ENCODE results near the gene VNN1.
"Not testable (repeated sequence)": the region's sequence is repeated elsewhere in the genome, so short reads cannot be mapped to it uniquely, and the experiment has no call there.

Gene VNN1

DNA sequence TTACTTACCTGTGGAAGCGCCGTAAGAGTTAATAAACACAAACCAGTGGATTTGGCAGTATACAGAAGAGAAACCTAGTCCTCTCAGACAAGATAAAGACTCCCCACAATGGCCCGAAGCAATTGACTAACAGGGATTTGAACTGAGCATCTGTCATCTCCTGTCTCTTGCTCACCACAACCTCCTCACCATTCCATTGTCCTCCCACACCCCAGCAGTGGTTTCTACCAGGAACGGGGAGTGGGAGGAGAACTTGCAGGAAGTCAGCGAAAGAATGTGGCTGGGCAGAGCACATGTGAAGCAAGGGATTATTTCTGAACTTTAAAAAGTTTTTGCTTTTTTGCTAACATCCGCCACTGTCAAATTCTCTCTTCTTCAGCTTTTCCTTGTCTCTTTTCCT is 30.3 kb downstream of the VNN1 start:
- Histone ChIP-seq H4K5ac (ENCODE audit: low read length) (no peak overlapping the region), H3K4me1 (ENCODE audit: control insufficient read depth, low read depth, low read length) (no peaks in the 10 kb centered on the region), H3K27me3 (ENCODE audit: insufficient read depth, low read length, poor library complexity) (no peaks in the 10 kb centered on the region), H2BK15ac (replicated peaks; ENCODE audit: low read depth) (no peak overlapping the region), H3K79me2 (ENCODE audit: control insufficient read depth, insufficient read depth, low read length) (no peaks in the 10 kb centered on the region), H3K4me3 (ENCODE audit: low read length) (no peak overlapping the region), H3K4me2 (ENCODE audit: low read length) (no peak overlapping the region), H3K9ac (ENCODE audit: low read length) (no peak overlapping the region), H2BK120ac (ENCODE audit: low read depth, low read length) (no peak overlapping the region), H3K27ac (ENCODE audit: low read depth, low read length) (no peak overlapping the region), H2AK5ac (ENCODE audit: low read length) (no peak overlapping the region), H3K56ac (ENCODE audit: low read length) (no peak overlapping the region), H3K79me1 (ENCODE audit: low read length) (no peaks in the 10 kb centered on the region), H3K4ac (ENCODE audit: low read depth, low read length) (no peak overlapping the region), H3K18ac (ENCODE audit: low read length) (no peak overlapping the region), H3K23ac (ENCODE audit: low read length) (no peak overlapping the region), H3K36me3 (ENCODE audit: control insufficient read depth, insufficient read depth, low read length) (no peaks in the 10 kb centered on the region), H2BK5ac (ENCODE audit: low read length) (no peak overlapping the region), H4K8ac (ENCODE audit: low read depth, low read length) (no peak overlapping the region)
- peak; percentile 54 for DNase-seq
- WGBS (ENCODE audit: extremely low coverage, insufficient coverage, low lambda C conversion rate) = no CpG with 5 or more reads among the region's 6 CpGs

DNA sequence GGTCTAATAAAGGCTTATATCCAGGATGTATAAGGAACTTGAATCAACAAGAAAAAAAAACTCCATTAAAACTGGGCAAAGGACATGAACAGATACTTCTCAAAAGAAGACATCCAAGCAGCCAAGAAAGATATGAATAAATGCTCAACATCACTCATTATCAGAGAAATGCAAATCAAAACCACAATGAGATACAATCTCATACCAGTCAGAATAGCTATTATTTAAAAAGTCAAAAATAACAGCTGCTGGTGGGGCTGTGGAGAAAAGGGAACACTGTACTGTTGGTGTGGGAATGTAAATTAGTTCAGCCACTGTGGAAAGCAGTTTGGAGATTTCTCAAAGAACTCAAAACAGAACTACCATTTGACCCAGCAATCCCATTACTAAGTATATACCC is 34.8 kb downstream of the VNN1 start:
- not testable (repeated sequence) for H4K8ac ChIP-seq (ENCODE audit: low read depth, low read length); H3K36me3 ChIP-seq (ENCODE audit: control insufficient read depth, insufficient read depth, low read length); H3K4me2 ChIP-seq (ENCODE audit: low read length); H3K23ac ChIP-seq (ENCODE audit: low read length); H3K56ac ChIP-seq (ENCODE audit: low read length); H3K79me1 ChIP-seq (ENCODE audit: low read length); H3K9ac ChIP-seq (ENCODE audit: low read length); H3K27me3 ChIP-seq (ENCODE audit: insufficient read depth, low read length, poor library complexity); H2BK5ac ChIP-seq (ENCODE audit: low read length); H3K79me2 ChIP-seq (ENCODE audit: control insufficient read depth, insufficient read depth, low read length); H3K4me3 ChIP-seq (ENCODE audit: low read length); H3K18ac ChIP-seq (ENCODE audit: low read length); H2BK120ac ChIP-seq (ENCODE audit: low read depth, low read length); H3K4me1 ChIP-seq (ENCODE audit: control insufficient read depth, low read depth, low read length); H4K5ac ChIP-seq (ENCODE audit: low read length); H3K4ac ChIP-seq (ENCODE audit: low read depth, low read length); H3K27ac ChIP-seq (ENCODE audit: low read depth, low read length); H2AK5ac ChIP-seq (ENCODE audit: low read length); H2BK15ac ChIP-seq (replicated peaks; ENCODE audit: low read depth); DNase-seq

DNA sequence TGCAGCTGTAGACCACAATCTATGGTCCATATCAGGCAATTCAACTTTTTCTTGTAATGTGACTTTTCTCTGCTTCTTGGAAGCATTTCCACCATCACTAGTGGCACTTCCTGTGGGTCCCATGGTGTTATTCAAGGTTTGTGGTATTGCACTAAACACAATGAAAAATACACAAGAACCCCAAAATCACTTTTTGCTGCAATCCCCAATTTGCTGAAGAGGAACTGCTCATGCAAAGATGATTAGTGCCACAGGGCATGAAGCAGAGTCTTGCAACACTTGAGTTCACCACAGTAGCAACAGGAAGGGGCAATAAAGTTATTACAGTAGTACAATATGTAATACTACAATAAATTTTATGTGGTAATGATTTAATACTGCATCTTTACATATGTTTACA is 38.1 kb downstream of the VNN1 start:
- DNase-seq = no peak
- H3K4me1 ChIP-seq (ENCODE audit: control insufficient read depth, low read depth, low read length) = no peaks in the 10 kb centered on the region
- H3K4me3 ChIP-seq (ENCODE audit: low read length) = no peak overlapping the region
- H3K27ac ChIP-seq (ENCODE audit: low read depth, low read length) = no peak overlapping the region
- no peak overlapping the region for H2BK5ac ChIP-seq (ENCODE audit: low read length)
- no peak overlapping the region for H2BK120ac ChIP-seq (ENCODE audit: low read depth, low read length)
- H3K4me2 ChIP-seq (ENCODE audit: low read length) = no peak overlapping the region
- no peaks in the 10 kb centered on the region for H3K79me2 ChIP-seq (ENCODE audit: control insufficient read depth, insufficient read depth, low read length)
- no peak overlapping the region for H3K18ac ChIP-seq (ENCODE audit: low read length)
- no peak overlapping the region for H3K4ac ChIP-seq (ENCODE audit: low read depth, low read length)
- H3K23ac ChIP-seq (ENCODE audit: low read length) = no peak overlapping the region
- no peak overlapping the region for H2BK15ac ChIP-seq (replicated peaks; ENCODE audit: low read depth)
- H3K9ac ChIP-seq (ENCODE audit: low read length) = no peak overlapping the region
- H3K36me3 ChIP-seq (ENCODE audit: control insufficient read depth, insufficient read depth, low read length) = no peaks in the 10 kb centered on the region
- no peaks in the 10 kb centered on the region for H3K27me3 ChIP-seq (ENCODE audit: insufficient read depth, low read length, poor library complexity)
- H4K5ac ChIP-seq (ENCODE audit: low read length) = no peak overlapping the region
- H3K56ac ChIP-seq (ENCODE audit: low read length) = no peak overlapping the region
- H2AK5ac ChIP-seq (ENCODE audit: low read length) = no peak overlapping the region
- no peak overlapping the region for H4K8ac ChIP-seq (ENCODE audit: low read depth, low read length)
- no peaks in the 10 kb centered on the region for H3K79me1 ChIP-seq (ENCODE audit: low read length)

DNA sequence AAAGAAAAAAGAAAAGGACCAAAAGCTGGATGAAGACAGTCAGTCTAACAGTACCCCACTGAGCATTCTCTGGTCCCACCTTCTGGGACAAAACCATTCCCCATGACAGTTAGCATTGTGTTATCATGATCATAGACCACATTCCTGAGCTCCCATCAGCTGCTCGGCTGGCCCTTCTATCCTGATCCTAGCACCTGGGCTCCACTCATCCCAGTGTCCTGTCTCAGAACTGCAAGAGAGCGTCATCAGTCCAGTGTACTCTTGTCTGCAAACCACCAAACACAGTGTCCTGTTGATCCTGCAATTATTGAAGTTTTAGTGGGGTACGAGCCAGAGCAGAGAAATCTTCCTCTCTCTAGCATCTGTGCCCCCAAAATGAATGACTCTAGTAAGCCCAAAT is 38.9 kb downstream of the VNN1 start:
- Histone ChIP-seq H3K27ac (ENCODE audit: low read depth, low read length) (no peak overlapping the region), H4K5ac (ENCODE audit: low read length) (no peak overlapping the region), H3K23ac (ENCODE audit: low read length) (peak overlapping the region; percentile 45), H3K4ac (ENCODE audit: low read depth, low read length) (no peak overlapping the region), H3K4me1 (ENCODE audit: control insufficient read depth, low read depth, low read length) (no peaks in the 10 kb centered on the region), H4K8ac (ENCODE audit: low read depth, low read length) (no peak overlapping the region), H3K9ac (ENCODE audit: low read length) (no peak overlapping the region), H2AK5ac (ENCODE audit: low read length) (no peak overlapping the region), H3K27me3 (ENCODE audit: insufficient read depth, low read length, poor library complexity) (no peaks in the 10 kb centered on the region), H2BK5ac (ENCODE audit: low read length) (no peak overlapping the region), H3K4me2 (ENCODE audit: low read length) (no peak overlapping the region), H3K79me2 (ENCODE audit: control insufficient read depth, insufficient read depth, low read length) (no peaks in the 10 kb centered on the region), H2BK15ac (replicated peaks; ENCODE audit: low read depth) (no peak overlapping the region), H3K18ac (ENCODE audit: low read length) (no peak overlapping the region), H3K79me1 (ENCODE audit: low read length) (no peaks in the 10 kb centered on the region), H2BK120ac (ENCODE audit: low read depth, low read length) (no peak overlapping the region), H3K4me3 (ENCODE audit: low read length) (no peak overlapping the region), H3K36me3 (ENCODE audit: control insufficient read depth, insufficient read depth, low read length) (no peaks in the 10 kb centered on the region), H3K56ac (ENCODE audit: low read length) (no peak overlapping the region)
- DNase-seq = peak; percentile 18
- WGBS (ENCODE audit: extremely low coverage, insufficient coverage, low lambda C conversion rate) = no CpG with 5 or more reads among the region's 3 CpGs

DNA sequence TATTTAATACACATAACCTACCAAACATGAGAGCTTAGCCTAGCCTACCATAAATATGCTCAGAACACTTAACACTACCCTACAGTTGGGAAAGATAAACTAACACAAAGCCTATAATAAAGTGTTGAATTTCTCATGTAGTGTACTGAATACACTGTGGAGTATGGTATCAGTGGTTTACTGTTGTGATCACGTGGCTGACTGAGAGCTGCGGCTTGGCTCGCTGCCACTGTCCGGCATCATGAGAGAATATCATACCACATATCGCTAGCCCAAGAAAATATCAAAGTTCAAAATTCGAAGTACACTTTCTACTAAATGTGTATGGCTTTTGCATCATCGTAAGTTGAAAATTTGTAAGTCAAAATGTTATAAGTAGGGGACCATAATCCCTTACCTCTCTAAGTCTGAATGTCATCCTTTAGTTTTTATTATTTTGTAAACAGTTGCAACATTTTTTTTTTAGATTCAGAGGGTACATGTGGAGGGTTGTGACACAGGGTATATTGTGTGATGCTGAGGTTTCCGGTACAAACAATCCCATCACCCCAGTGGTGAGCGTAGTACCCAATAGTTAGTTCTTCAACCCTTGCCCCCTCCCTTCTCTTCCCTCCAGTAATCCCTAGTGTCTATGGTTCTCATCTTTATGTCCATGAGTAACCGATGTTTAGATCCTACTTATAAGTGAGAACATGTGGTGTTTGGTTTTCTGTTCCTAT is 40.3 kb downstream of the VNN1 start:
- no peak for DNase-seq
- Histone ChIP-seq H3K4me3 (ENCODE audit: low read length) (no peak overlapping the region), H3K4me2 (ENCODE audit: low read length) (no peak overlapping the region), H3K56ac (ENCODE audit: low read length) (no peak overlapping the region), H3K79me1 (ENCODE audit: low read length) (no peaks in the 10 kb centered on the region), H4K5ac (ENCODE audit: low read length) (no peak overlapping the region), H3K4me1 (ENCODE audit: control insufficient read depth, low read depth, low read length) (no peaks in the 10 kb centered on the region), H3K4ac (ENCODE audit: low read depth, low read length) (no peak overlapping the region), H3K23ac (ENCODE audit: low read length) (no peak overlapping the region), H3K9ac (ENCODE audit: low read length) (no peak overlapping the region), H4K8ac (ENCODE audit: low read depth, low read length) (no peak overlapping the region), H3K27me3 (ENCODE audit: insufficient read depth, low read length, poor library complexity) (no peaks in the 10 kb centered on the region), H2BK15ac (replicated peaks; ENCODE audit: low read depth) (no peak overlapping the region), H3K79me2 (ENCODE audit: control insufficient read depth, insufficient read depth, low read length) (no peaks in the 10 kb centered on the region), H3K27ac (ENCODE audit: low read depth, low read length) (no peak overlapping the region), H3K36me3 (ENCODE audit: control insufficient read depth, insufficient read depth, low read length) (no peaks in the 10 kb centered on the region), H2BK5ac (ENCODE audit: low read length) (no peak overlapping the region), H3K18ac (ENCODE audit: low read length) (no peak overlapping the region), H2AK5ac (ENCODE audit: low read length) (no peak overlapping the region), H2BK120ac (ENCODE audit: low read depth, low read length) (no peak overlapping the region)
- WGBS (ENCODE audit: extremely low coverage, insufficient coverage, low lambda C conversion rate) = no CpG with 5 or more reads among the region's 10 CpGs

DNA sequence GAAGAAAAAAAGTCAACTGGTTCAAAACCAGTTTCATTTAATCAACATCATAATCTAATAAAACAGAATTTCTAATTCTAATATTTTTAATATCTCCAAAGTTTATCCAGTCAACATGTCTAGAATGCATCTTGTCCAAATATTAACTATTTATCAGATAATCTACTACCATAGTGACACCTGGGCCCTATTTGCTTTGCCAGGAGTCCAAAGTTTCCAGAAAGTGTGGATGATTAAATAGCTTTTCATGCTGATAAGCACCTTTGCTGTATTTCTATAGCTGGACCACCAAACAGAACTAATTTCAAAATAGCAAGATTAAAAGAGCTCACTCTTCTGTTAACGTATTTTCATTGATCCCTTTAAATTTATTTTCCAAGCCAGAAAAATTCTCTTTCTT is 42.6 kb downstream of the VNN1 start:
- no peak overlapping the region for H4K8ac ChIP-seq (ENCODE audit: low read depth, low read length)
- no peak overlapping the region for H3K18ac ChIP-seq (ENCODE audit: low read length)
- H3K4me3 ChIP-seq (ENCODE audit: low read length) = no peak overlapping the region
- H3K9ac ChIP-seq (ENCODE audit: low read length) = no peak overlapping the region
- H3K4ac ChIP-seq (ENCODE audit: low read depth, low read length) = no peak overlapping the region
- no peaks in the 10 kb centered on the region for H3K79me2 ChIP-seq (ENCODE audit: control insufficient read depth, insufficient read depth, low read length)
- no peaks in the 10 kb centered on the region for H3K4me1 ChIP-seq (ENCODE audit: control insufficient read depth, low read depth, low read length)
- H3K79me1 ChIP-seq (ENCODE audit: low read length) = no peaks in the 10 kb centered on the region
- DNase-seq = no peak
- no peak overlapping the region for H2AK5ac ChIP-seq (ENCODE audit: low read length)
- no peak overlapping the region for H3K4me2 ChIP-seq (ENCODE audit: low read length)
- H2BK5ac ChIP-seq (ENCODE audit: low read length) = no peak overlapping the region
- H4K5ac ChIP-seq (ENCODE audit: low read length) = no peak overlapping the region
- no peaks in the 10 kb centered on the region for H3K36me3 ChIP-seq (ENCODE audit: control insufficient read depth, insufficient read depth, low read length)
- H3K27ac ChIP-seq (ENCODE audit: low read depth, low read length) = no peak overlapping the region
- H2BK120ac ChIP-seq (ENCODE audit: low read depth, low read length) = no peak overlapping the region
- WGBS (ENCODE audit: extremely low coverage, insufficient coverage, low lambda C conversion rate) = no CpG with 5 or more reads among the region's 1 CpG
- no peaks in the 10 kb centered on the region for H3K27me3 ChIP-seq (ENCODE audit: insufficient read depth, low read length, poor library complexity)
- no peak overlapping the region for H2BK15ac ChIP-seq (replicated peaks; ENCODE audit: low read depth)
- no peak overlapping the region for H3K23ac ChIP-seq (ENCODE audit: low read length)
- H3K56ac ChIP-seq (ENCODE audit: low read length) = no peak overlapping the region

All from mesendoderm (in vitro differentiated cells).